OCI-LY7 (cell line): ENCODE results near the gene SHC2. TPM values are rescaled to one million over a fixed set of nuclear protein-coding genes. Genes with fewer than 3 reads are reported as not detected.

ENCODE experiments used
- BruUV-seq: library from RNA; stranded (reverse); fragments of 400-500 nt; replicated peaks from 2 replicates; lab custom pipeline; 2021; lab: Mats Ljungman, UMichigan
- CTCF ChIA-PET: fragments of 300-600 bp; sonication (Branson Sonifier 250); formaldehyde crosslinking; loops from one replicate; lab custom pipeline; 2022; ENCODE audit warnings: antibody characterized with exemption; ENCODE audit not compliant: unreplicated experiment; lab: Charles Lee
- POLR2A ChIA-PET: fragments of 300-600 bp; sonication (Branson Sonifier 250); formaldehyde crosslinking; loops from one replicate; lab custom pipeline; 2022; ENCODE audit warnings: antibody characterized with exemption; lab: Charles Lee
- DNase-seq: peaks from one replicate; pipeline ENCODE4 v3.0.0-alpha.2; 2015; ENCODE audit warnings: low spot score
- H2AFZ ChIP-seq: fragments of 200-600 bp; sonication (generic), shearing (Covaris generic); 2 replicates; pipeline ENCODE4 v1.6.1; 2014; ENCODE audit warnings: mild to moderate bottlenecking, antibody characterized with exemption, low read length, moderate library complexity
- H3K27ac ChIP-seq: fragments of 200-600 bp; sonication (generic); 2 replicates; pipeline ENCODE4 v1.5.1; 2014; ENCODE audit warnings: mixed run types, low read depth, mild to moderate bottlenecking, moderate library complexity, low read length, inconsistent platforms; ENCODE audit not compliant: poor library complexity, severe bottlenecking
- H3K36me3 ChIP-seq: fragments of 200-600 bp; sonication (generic); 2 replicates; pipeline ENCODE4 v1.6.1; 2014; ENCODE audit warnings: mild to moderate bottlenecking, antibody characterized with exemption, low read length, moderate library complexity, mixed read lengths; ENCODE audit not compliant: insufficient read depth
- H3K4me1 ChIP-seq: fragments of 200-600 bp; sonication (generic); 2 replicates; pipeline ENCODE4 v1.5.1; 2014; ENCODE audit warnings: mild to moderate bottlenecking, low read length; ENCODE audit not compliant: insufficient read depth, poor library complexity, severe bottlenecking
- H3K4me2 ChIP-seq: fragments of 200-600 bp; sonication (generic); 2 replicates; pipeline ENCODE4 v1.6.1; 2014; ENCODE audit warnings: mild to moderate bottlenecking, low read length
- H3K4me3 ChIP-seq: fragments of 200-600 bp; sonication (generic); 2 replicates; pipeline ENCODE4 v1.5.1; 2014; ENCODE audit warnings: mild to moderate bottlenecking, low read depth, low read length; ENCODE audit not compliant: poor library complexity, severe bottlenecking
- H3K79me2 ChIP-seq: fragments of 200-600 bp; sonication (generic); 2 replicates; pipeline ENCODE4 v1.6.1; 2016; ENCODE audit warnings: low read depth, mild to moderate bottlenecking, low read length, moderate library complexity, mixed read lengths; ENCODE audit not compliant: insufficient read depth
- H3K9me2 ChIP-seq: fragments of 200-600 bp; sonication (generic); 2 replicates; pipeline ENCODE4 v1.6.1; 2016; ENCODE audit warnings: mild to moderate bottlenecking, low read length, mixed read lengths; ENCODE audit not compliant: insufficient read depth
- H3K9me3 ChIP-seq: fragments of 200-600 bp; sonication (generic); 2 replicates; pipeline ENCODE4 v1.6.1; 2014; ENCODE audit warnings: mild to moderate bottlenecking, mixed run types, low read length, mixed read lengths
- H4K20me1 ChIP-seq: fragments of 200-600 bp; sonication (generic); 2 replicates; pipeline ENCODE4 v1.6.1; 2014; ENCODE audit warnings: mild to moderate bottlenecking, antibody characterized with exemption, low read length, moderate library complexity, mixed read lengths; ENCODE audit not compliant: insufficient read depth
- CTCF ChIP-seq: fragments of 200-600 bp; sonication (generic); conservative IDR thresholded peaks from 2 replicates; pipeline ENCODE4 v1.5.1; 2014; ENCODE audit warnings: mild to moderate bottlenecking, antibody characterized with exemption, low read length, moderate library complexity, mixed read lengths
- EZH2phosphoT487 ChIP-seq: fragments of 200-600 bp; sonication (generic); IDR thresholded peaks from 2 replicates; pipeline ENCODE4 v1.6.1; 2018; ENCODE audit warnings: low read depth, borderline replicate concordance, mild to moderate bottlenecking, mixed run types, antibody characterized with exemption, low read length, moderate library complexity, mixed read lengths
- intact Hi-C: fragments of 100-400 bp; cut with micrococcal nuclease; formaldehyde crosslinking; loops from one replicate; pipeline ENCODE4 v1.10.0; 2022; ENCODE audit not compliant: unreplicated experiment
- total RNA-seq, 2 experiments: library from RNA; depleted of rRNA in 1 of 2; stranded (reverse); fragments of >200 nt in 1 of 2; shearing (Covaris generic) in 1 of 2; gene quantifications; 2 replicates each; pipeline ENCODE4 v1.2.3, GENCODE V29; 2014 to 2022

Gene SHC2
- total RNA-seq, 2 experiments from 2014 or later: 0.28 to 0.65 TPM

GRCh38 chr19:410243-410781 is 50.5 kb downstream of the SHC2 start:
- H3K79me2 ChIP-seq: no peaks in the 10 kb centered on the region
- no peak overlapping the region for H3K27ac ChIP-seq
- no peaks in the 10 kb centered on the region for H3K9me3 ChIP-seq
- BruUV-seq: no TSS peak
- H3K4me2 ChIP-seq: no peak overlapping the region
- H2AFZ ChIP-seq: no peak overlapping the region
- H3K4me1 ChIP-seq: peaks cover 11% of the 10 kb centered on the region
- no peak for DNase-seq
- H3K4me3 ChIP-seq: no peak overlapping the region
- CTCF ChIA-PET: no interaction called here
- POLR2A ChIA-PET: no interaction called here
- intact Hi-C loops: no loop called here
- TF ChIP-seq EZH2phosphoT487: no peak
- TF ChIP-seq CTCF: no peak
- H3K9me2 ChIP-seq: no peaks in the 10 kb centered on the region
- no peaks in the 10 kb centered on the region for H3K36me3 ChIP-seq
- no peaks in the 10 kb centered on the region for H4K20me1 ChIP-seq

GRCh38 chr19:409516-410242 is 51.2 kb downstream of the SHC2 start:
- peak overlapping the region; percentile 70 for H3K4me2 ChIP-seq
- intact Hi-C loops: no loop called here
- H3K9me2 ChIP-seq: no peaks in the 10 kb centered on the region
- TF ChIP-seq EZH2phosphoT487 (no peak), CTCF (no peak)
- DNase-seq: peak; percentile 23
- peaks cover 11% of the 10 kb centered on the region for H3K4me1 ChIP-seq
- H2AFZ ChIP-seq: peak overlapping the region; percentile 59; the same call in 1 of the 2 replicates
- H3K27ac ChIP-seq: no peak overlapping the region
- no TSS peak for BruUV-seq
- H3K79me2 ChIP-seq: no peaks in the 10 kb centered on the region
- H3K4me3 ChIP-seq: peak overlapping the region; percentile 65
- H3K9me3 ChIP-seq: no peaks in the 10 kb centered on the region
- ChIA-PET CTCF (no interaction called here), POLR2A (no interaction called here)
- H3K36me3 ChIP-seq: no peaks in the 10 kb centered on the region
- no peaks in the 10 kb centered on the region for H4K20me1 ChIP-seq

GRCh38 chr19:408902-409515 is 51.8 kb downstream of the SHC2 start, which contains the start of gene C2CD4C:
Gene C2CD4C (minus strand): TSS chr19:409147. CDS start chr19:408361, 786 bp downstream.
- Histone ChIP-seq H3K36me3 (no peaks in the 10 kb centered on the region), H3K4me2 (peak within 1 kb of the TSS; percentile 70), H3K4me1 (peaks cover 11% of the 10 kb centered on the region), H3K27ac (no peak within 1 kb of the TSS), H2AFZ (peak within 1 kb of the TSS; percentile 59; the same call in 1 of the 2 replicates), H3K79me2 (no peaks in the 10 kb centered on the region), H3K4me3 (peak within 1 kb of the TSS; percentile 65), H3K9me2 (no peaks in the 10 kb centered on the region), H3K9me3 (no peaks in the 10 kb centered on the region), H4K20me1 (no peaks in the 10 kb centered on the region)
- DNase-seq: peak; percentile 15
- no TSS peak for BruUV-seq
- CTCF ChIA-PET: no interaction called here
- TF ChIP-seq CTCF: no peak
- no peak for TF ChIP-seq EZH2phosphoT487
- POLR2A ChIA-PET: no interaction called here
- intact Hi-C loops: no loop called here
